PFSK-1 (cell line): ENCODE data around the gene LONRF2.

Source experiments
- FOXP2 ChIP-seq: optimal IDR thresholded peaks from 2 replicates; pipeline ENCODE3; 2011; ENCODE audit warnings: borderline replicate concordance, control low read depth, inconsistent platforms; ENCODE audit not compliant: insufficient read depth; ENCODE audit errors: extremely low read length, extremely low read depth
- POLR2AphosphoS5 ChIP-seq: IDR thresholded peaks from 2 replicates; pipeline ENCODE4 v1.6.1; 2012; ENCODE audit warnings: low read depth, mild to moderate bottlenecking, control low read depth, low read length, moderate library complexity
- SIN3A ChIP-seq: IDR thresholded peaks from 2 replicates; pipeline ENCODE4 v1.6.1; 2012; ENCODE audit warnings: mild to moderate bottlenecking, low read length, moderate library complexity, borderline replicate concordance; ENCODE audit not compliant: insufficient read depth
- TAF1 ChIP-seq: IDR thresholded peaks from 2 replicates; pipeline ENCODE4 v1.6.1; 2012; ENCODE audit warnings: low read length, control low read depth, borderline replicate concordance; ENCODE audit not compliant: insufficient read depth
- TF ChIP-seq, protein P1 (sequence below), 2 experiments: IDR thresholded peaks; 2 replicates each; pipeline versions ENCODE4 v1.6.1 to v1.8.0; 2011 to 2012; ENCODE audit warnings: low read depth in 2 of 2, low read length in 2 of 2, control low read depth in 1 of 2, inconsistent platforms in 1 of 2, mild to moderate bottlenecking in 1 of 2, moderate library complexity in 1 of 2; ENCODE audit not compliant: insufficient read depth in 1 of 2

The LONRF2 gene

DNA sequence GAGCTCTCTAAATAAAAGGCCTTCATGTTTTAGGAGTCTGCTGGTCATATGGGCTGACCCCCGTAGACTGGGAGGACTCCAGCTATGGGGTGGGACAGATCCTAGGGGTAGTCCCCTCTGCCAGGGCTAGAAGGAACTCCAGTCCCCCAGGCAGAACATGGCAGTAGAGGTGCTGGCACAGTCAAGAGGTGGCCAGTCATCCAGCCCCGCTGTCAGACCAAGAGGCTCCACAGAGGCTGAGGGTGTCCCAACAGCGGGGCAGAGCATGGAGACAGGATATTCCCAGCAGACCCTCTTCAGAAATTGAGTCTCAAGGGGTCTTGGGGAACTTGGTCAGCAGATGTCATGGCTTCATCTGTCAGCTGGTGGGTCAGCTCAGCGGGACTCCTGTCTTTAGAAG is 76.6 kb downstream of the LONRF2 start:
- no peak for TF ChIP-seq POLR2AphosphoS5
- TF ChIP-seq, protein P1, sequence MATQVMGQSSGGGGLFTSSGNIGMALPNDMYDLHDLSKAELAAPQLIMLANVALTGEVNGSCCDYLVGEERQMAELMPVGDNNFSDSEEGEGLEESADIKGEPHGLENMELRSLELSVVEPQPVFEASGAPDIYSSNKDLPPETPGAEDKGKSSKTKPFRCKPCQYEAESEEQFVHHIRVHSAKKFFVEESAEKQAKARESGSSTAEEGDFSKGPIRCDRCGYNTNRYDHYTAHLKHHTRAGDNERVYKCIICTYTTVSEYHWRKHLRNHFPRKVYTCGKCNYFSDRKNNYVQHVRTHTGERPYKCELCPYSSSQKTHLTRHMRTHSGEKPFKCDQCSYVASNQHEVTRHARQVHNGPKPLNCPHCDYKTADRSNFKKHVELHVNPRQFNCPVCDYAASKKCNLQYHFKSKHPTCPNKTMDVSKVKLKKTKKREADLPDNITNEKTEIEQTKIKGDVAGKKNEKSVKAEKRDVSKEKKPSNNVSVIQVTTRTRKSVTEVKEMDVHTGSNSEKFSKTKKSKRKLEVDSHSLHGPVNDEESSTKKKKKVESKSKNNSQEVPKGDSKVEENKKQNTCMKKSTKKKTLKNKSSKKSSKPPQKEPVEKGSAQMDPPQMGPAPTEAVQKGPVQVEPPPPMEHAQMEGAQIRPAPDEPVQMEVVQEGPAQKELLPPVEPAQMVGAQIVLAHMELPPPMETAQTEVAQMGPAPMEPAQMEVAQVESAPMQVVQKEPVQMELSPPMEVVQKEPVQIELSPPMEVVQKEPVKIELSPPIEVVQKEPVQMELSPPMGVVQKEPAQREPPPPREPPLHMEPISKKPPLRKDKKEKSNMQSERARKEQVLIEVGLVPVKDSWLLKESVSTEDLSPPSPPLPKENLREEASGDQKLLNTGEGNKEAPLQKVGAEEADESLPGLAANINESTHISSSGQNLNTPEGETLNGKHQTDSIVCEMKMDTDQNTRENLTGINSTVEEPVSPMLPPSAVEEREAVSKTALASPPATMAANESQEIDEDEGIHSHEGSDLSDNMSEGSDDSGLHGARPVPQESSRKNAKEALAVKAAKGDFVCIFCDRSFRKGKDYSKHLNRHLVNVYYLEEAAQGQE (IDR thresholded peaks at IDR 0.05; ENCODE audit: insufficient read depth in 1 of 2, low read depth in 2 of 2, low read length in 2 of 2), result no peak
- TF ChIP-seq TAF1, result no peak
- no peak for TF ChIP-seq SIN3A

DNA sequence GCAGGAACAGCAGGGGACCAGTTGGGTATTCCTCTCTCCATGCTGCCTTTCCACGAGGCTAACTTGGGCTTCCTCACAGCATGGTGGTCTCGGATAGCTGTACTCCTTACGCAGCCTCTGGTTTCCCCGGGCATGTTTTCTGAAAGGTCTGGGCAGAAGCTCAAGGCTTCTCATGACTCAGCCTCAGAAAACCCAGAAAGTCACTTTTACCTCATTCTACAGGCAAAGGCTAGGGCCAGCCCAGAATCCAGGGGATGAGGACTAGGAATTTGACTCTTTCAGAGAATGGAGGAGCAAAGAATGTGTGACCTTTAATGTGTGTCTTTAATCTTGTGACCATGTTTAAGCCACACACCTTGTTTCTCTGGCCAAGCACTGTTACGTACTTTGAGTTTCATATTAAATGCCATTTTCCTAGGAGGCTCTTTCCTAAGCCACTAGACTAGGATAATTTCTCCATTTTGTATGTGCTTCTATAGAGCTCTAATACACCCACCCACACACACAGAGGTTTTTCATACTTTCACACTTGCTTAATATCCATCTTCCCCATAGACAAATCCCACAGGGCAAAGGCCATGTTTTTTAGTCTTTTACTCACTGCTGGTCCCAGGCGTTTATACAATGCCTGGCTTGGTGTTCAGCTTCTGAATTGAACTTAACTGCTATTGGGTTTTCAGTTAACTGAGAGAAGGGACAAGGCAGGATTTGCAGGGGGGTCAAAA is 77.3 kb downstream of the LONRF2 start:
- TF ChIP-seq, protein P1 (IDR thresholded peaks at IDR 0.05; ENCODE audit: insufficient read depth in 1 of 2, low read depth in 2 of 2, low read length in 2 of 2), result no peak
- TF ChIP-seq TAF1 (no peak), FOXP2 (no peak), SIN3A (no peak), POLR2AphosphoS5 (no peak)

GRCh38 chr2:100243631-100244030 is 78.7 kb downstream of the LONRF2 start:
- TF ChIP-seq, protein P1 (IDR thresholded peaks at IDR 0.05; ENCODE audit: insufficient read depth in 1 of 2, low read depth in 2 of 2, low read length in 2 of 2), result no peak
- TF ChIP-seq SIN3A (no peak), TAF1 (no peak), FOXP2 (no peak), POLR2AphosphoS5 (no peak)

GRCh38 chr2:100242891-100243619 is 79.2 kb downstream of the LONRF2 start:
- no peak for TF ChIP-seq TAF1
- TF ChIP-seq POLR2AphosphoS5, result no peak
- TF ChIP-seq SIN3A, result no peak
- peak; percentile 88 for TF ChIP-seq FOXP2

DNA sequence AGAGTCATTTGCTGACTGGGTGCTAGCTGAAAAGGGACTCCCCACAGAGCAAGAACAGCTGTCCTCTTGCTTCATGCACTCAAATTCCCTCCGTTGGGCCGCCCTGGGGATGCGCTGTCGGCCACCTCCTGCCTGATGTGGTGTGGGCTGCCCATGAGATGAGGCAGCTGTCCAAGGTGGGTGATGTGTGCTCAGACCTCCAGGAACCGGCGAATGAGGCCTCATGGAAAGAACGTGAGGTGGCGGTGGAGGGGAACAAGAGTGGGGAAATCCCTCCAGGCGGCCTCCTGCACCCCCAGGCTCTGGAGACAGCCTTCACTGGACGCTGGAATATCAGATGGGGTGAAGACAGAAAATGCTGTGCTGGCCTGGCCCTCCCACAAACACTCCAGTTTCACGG is 79.8 kb downstream of the LONRF2 start:
- no peak for TF ChIP-seq SIN3A
- TF ChIP-seq, protein P1 (IDR thresholded peaks at IDR 0.05; ENCODE audit: insufficient read depth in 1 of 2, low read depth in 2 of 2, low read length in 2 of 2), result peak in 1 of 2 experiments; percentile 55; a peak in 1 of 4 replicates
